ENCODE data around the gene ACACB. TPM values are rescaled to one million over a fixed set of nuclear protein-coding genes. Genes with fewer than 3 reads are reported as not detected.

ACACB gene
- total RNA-seq, 1 donor from 2014 or later: 177 TPM

DNA sequence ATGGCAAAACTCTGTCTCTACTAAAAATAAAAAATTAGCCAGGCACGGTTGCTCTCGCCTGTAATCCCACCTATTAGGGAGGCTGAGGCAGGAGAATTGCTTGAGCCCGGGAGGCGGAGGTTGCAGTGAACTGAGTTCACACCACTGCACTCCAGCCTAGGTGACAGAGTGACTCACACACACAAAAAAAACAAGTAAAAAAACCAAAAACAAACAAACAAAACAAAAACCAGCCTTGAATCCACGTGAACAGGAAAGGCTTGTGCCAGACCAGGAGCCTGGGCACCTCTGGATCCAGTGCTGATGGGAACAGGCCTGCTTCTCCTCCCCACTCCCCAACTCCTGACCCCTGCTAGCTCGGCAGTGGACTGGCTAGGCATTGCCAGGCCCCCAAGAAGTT lies 189.2 kb downstream of the ACACB start:
- DNase-seq: no peak
- no peak for ATAC-seq
- intact Hi-C loops (cut with micrococcal nuclease): no loop called here

DNA sequence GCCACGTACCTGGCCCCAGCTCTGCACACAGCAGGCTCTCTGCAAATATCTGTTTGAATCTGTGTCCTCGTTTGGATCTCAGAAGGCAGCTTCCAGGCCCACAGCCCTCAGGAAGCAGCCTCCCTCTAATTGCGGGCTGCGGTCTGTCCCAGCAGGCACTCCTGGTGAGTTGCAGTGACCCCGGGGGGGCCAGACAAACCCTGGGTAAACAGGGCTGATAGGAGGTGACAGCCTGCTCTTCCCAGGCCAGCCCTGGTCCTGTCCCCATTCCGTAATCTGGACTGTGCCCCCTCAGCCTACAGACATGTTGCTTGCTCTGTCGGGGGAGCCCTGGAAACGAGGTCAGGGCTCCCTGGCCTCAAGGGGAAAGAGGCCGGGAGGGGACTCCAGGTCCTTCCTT lies 190.7 kb downstream of the ACACB start:
- ATAC-seq (no peak), DNase-seq (no peak)
- intact Hi-C loops (cut with micrococcal nuclease): no loop called here

DNA sequence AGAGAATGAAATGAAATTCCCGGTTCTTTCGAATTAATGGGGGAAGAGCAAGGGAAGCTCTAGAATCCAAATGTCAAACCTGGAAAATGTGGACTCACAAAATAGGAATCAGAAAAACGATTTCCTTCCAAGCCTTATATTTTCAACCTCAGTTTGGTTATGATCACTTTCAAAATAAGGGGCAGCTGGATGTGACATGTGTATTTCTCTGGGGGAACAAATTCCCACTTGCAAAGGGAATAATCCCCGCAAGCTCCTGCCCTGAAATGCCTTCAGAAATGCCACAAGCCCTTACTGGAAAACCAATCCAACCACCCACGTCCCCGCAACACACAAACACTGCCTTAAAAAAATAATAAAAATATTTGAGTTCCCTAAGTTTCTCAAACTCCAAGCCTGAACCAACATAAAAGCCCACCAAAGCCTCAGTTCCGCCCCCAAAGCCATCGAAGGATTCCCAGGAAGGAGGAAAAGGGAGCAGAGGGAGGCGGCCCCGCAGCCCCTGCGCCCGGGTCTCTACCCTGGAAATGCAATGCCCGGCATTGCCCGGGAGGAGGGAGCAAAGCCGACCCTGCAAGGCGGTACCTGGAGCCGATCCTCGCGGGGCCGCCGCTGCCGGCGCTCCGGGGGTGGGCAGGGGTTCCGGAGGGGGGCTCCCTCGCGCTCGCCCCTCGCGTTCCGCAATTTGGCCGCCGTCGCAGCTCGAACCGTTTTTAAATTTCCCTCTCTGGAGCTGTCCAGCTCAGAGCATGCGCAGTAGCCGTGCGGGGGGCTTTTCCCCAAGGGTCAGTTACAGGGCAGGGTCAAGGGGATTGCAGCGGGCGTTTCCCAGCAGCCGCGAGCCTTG lies 192.4 kb downstream of the ACACB start, which contains the start of gene FOXN4:
Gene FOXN4, minus strand, starts transcription at position 751 of the 847 bp plus-strand sequence. CDS start 963 bp downstream, outside the sequence.
- DNase-seq: no peak
- ATAC-seq: no peak
- intact Hi-C loops (cut with micrococcal nuclease): no loop called here

DNA sequence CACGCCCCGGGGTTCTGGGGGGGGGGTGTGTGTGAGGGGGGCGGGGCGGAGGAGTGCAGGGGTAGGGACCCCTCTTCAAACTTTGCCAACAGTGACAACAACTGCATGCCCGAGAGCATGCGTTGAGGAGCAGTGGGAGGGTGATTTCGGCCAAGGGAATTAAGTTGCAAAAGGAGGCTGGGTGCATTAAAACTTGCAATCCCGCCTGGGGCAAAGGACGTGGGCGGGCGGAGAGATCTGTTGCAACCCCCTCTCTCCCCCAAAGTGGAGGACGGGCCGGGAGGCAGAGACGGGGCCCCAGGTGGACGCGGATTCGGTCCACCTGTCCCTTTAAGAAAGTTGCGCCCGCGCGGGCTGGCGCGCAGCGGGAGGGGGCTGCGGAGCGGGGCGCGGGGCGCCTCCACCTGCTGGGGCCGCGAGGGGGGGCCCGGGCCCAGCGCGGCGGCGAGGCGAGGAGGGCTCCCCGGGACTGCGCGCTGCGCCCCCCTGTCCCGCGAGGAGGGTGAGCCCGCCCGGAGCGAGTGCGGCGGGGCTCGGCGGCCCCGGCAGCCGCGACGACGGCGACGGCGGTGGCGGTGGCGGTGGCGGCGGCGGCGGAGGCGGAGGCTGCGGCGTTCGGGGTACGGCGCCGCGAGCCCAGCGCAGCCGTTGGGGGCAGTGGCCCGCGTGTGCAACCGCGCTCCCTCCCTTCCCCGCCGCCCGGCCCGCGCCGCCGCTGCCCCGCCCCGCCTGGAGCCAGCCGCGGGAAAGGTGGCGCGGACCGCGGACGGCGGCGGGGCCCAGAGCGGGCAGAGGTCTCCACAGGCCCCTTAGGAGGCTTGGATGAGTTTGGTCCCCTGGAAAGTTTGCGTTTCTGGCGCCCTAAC lies 193.2 kb downstream of the ACACB start:
- ATAC-seq (peak; percentile 41), DNase-seq (no peak)
- intact Hi-C loops (cut with micrococcal nuclease): no loop called here

DNA sequence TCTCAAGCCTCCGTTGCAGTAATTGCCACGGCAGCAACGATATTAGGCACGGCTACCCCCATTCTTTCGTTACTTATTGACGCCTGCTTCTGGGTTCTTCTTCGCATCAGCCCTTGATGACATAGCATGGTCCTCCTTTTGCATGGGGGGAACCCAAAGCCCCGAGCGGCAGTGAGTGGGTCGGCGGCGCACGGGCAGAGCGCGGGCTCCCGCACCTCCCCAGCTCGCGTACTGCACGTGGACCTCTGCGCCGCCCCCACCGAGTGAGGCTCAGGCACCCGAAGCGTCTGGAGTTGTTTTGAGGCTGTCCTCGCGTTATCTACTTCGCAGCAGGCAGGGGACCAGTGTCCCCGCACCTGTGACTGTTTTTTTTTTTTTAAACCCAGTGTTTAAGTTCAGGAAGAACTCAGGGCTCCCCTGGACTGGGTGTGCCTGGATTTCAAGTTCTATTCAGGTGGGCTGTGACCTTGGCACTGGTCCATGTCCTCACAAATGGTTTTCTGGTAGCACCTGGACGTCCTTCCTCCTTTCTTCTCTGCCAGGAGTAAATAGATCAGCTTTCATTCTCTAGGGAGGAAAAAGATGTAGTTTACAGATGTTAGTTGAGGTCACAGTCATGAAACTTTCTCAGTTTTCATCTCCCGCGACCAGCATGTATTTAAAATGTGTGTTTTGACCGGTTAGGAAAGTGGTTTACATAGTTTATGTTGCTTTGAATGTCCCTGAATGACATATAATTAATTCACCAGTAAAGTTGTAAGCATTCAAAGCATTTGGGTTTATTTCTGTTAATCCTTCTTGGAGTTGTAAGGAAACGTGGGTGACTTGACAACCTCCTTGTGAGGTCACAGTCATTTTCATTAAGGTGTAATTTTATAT lies 194.1 kb downstream of the ACACB start:
- ATAC-seq (no peak), DNase-seq (no peak)
- intact Hi-C loops (cut with micrococcal nuclease): no loop called here

Other genes starting within 250 kb of the ACACB start
- not detected for gene DAO, start 236.5 kb upstream of the ACACB start, total RNA-seq
- 1.9 TPM for gene SVOP, start 95.5 kb upstream of the ACACB start, total RNA-seq
- gene USP30, start 64.0 kb upstream of the ACACB start, total RNA-seq: 13.6 TPM
- gene ALKBH2, start 23.1 kb upstream of the ACACB start, total RNA-seq: 6.6 TPM
- gene UNG, start 19.0 kb upstream of the ACACB start, total RNA-seq: 25.9 TPM
- gene FOXN4, start 192.7 kb downstream of the ACACB start, total RNA-seq: not detected
- gene MYO1H, start 231.3 kb downstream of the ACACB start, total RNA-seq: 0.52 TPM

Data from left ventricle myocardium superior (tissue), 1 donor.